Endodermal cell (in vitro differentiated cells): ENCODE data around the gene MAGEC1. TPM values are rescaled to one million over a fixed set of nuclear protein-coding genes. Genes with fewer than 3 reads are reported as not detected.

Source experiments
- DNase-seq: peaks from one replicate; pipeline ENCODE4 v3.0.0-alpha.2; 2017
- H3K27ac ChIP-seq: 2 replicates; pipeline ENCODE4 v1.5.1; 2013; ENCODE audit warnings: mild to moderate bottlenecking, low read depth, low read length, moderate library complexity
- H3K27me3 ChIP-seq: 2 replicates; pipeline ENCODE4 v1.6.1; 2013; ENCODE audit warnings: mild to moderate bottlenecking, low read length, moderate library complexity; ENCODE audit not compliant: insufficient read depth, control insufficient read depth, poor library complexity, severe bottlenecking
- H3K36me3 ChIP-seq: 2 replicates; pipeline ENCODE4 v1.7.0; 2013; ENCODE audit warnings: mild to moderate bottlenecking, low read length, moderate library complexity; ENCODE audit not compliant: control insufficient read depth, insufficient read depth
- H3K4me1 ChIP-seq: one replicate; pipeline ENCODE4 v1.7.0; 2013; ENCODE audit warnings: low read length; ENCODE audit not compliant: control insufficient read depth, insufficient read depth
- H3K4me3 ChIP-seq: 2 replicates; pipeline ENCODE4 v1.5.1; 2013; ENCODE audit warnings: mild to moderate bottlenecking, low read length, moderate library complexity
- H3K9ac ChIP-seq: 2 replicates; pipeline ENCODE4 v1.6.1; 2013; ENCODE audit warnings: mild to moderate bottlenecking, low read length, moderate library complexity; ENCODE audit not compliant: poor library complexity, severe bottlenecking; ENCODE audit errors: extremely low read depth
- H3K9me3 ChIP-seq: 2 replicates; pipeline ENCODE4 v1.6.1; 2013; ENCODE audit warnings: mild to moderate bottlenecking, low read length, moderate library complexity; ENCODE audit not compliant: control insufficient read depth
- H3K27ac Mint-ChIP-seq: 2 replicates; pipeline ENCODE4 v1.8.0; 2020; ENCODE audit warnings: mixed read lengths
- H3K27me3 Mint-ChIP-seq: 2 replicates; pipeline ENCODE4 v1.8.0; 2021; ENCODE audit warnings: mild to moderate bottlenecking, mixed read lengths; ENCODE audit not compliant: insufficient read depth
- H3K36me3 Mint-ChIP-seq: 2 replicates; pipeline ENCODE4 v1.8.0; 2020; ENCODE audit warnings: low read depth, mixed read lengths
- H3K4me1 Mint-ChIP-seq: 2 replicates; pipeline ENCODE4 v1.8.0; 2020; ENCODE audit warnings: mixed read lengths
- H3K4me3 Mint-ChIP-seq: 2 replicates; pipeline ENCODE4 v1.8.0; 2020; ENCODE audit warnings: mild to moderate bottlenecking, moderate library complexity, mixed read lengths
- H3K9me3 Mint-ChIP-seq: 2 replicates; pipeline ENCODE4 v1.8.0; 2020; ENCODE audit warnings: mild to moderate bottlenecking, mixed read lengths
- CTCF ChIP-seq: fragments of 200-600 bp; sonication (generic); conservative IDR thresholded peaks from 2 replicates; pipeline ENCODE4 v1.5.0; 2021; ENCODE audit warnings: antibody characterized with exemption, mild to moderate bottlenecking
- WGBS, 2 experiments: methylation state at CpG; one replicate each; pipeline versions ENCODE4 v1.1.5 to v1.1.7; 2013; ENCODE audit warnings: missing lambda C conversion rate in 2 of 2, mixed read lengths in 1 of 2; ENCODE audit not compliant: insufficient coverage in 1 of 2, insufficient read length in 1 of 2; 5-methylcytosine and 5-hydroxymethylcytosine counted together
- total RNA-seq, 2 donors: library from RNA; stranded (reverse); fragmentation: NEBNext Ultra II Directional in 1 of 2; extraction: Animal tissue kit (Norgen Biotek cat#: 25700) in 1 of 2; gene quantifications; 2 replicates in 1 of 2; 3 replicates in 1 of 2; pipeline ENCODE4 v1.2.1, GENCODE V29; 2021

The MAGEC1 gene
- total RNA-seq, 2 donors from 2014 or later, result not detected

- DNase-seq, result no peak
- no peak overlapping the region for H3K27ac Mint-ChIP-seq
- Histone ChIP-seq H3K4me3 (no peak overlapping the region), H3K27ac (no peak overlapping the region), H3K27me3 (no peaks in the 10 kb centered on the region), H3K9me3 (no peaks in the 10 kb centered on the region), H3K4me1 (no peaks in the 10 kb centered on the region), H3K36me3 (no peaks in the 10 kb centered on the region), H3K9ac (no peak overlapping the region)
- H3K27me3 Mint-ChIP-seq, result no peaks in the 10 kb centered on the region
- no peaks in the 10 kb centered on the region for H3K36me3 Mint-ChIP-seq
- H3K9me3 Mint-ChIP-seq, result peaks cover 34% of the 10 kb centered on the region
- TF ChIP-seq CTCF, result no peak
- H3K4me1 Mint-ChIP-seq, result no peaks in the 10 kb centered on the region
- H3K4me3 Mint-ChIP-seq, result no peak overlapping the region
- WGBS, 2 experiments, result 72 to 100% methylated on average over 1 to 5 of the region's 7 CpGs
These were observed 41.7 kb downstream of the MAGEC1 start for GRCh38 chrX:141945426-141945825.

- DNase-seq, result no peak
- 97% methylated on average over 2 of the region's 3 CpGs; no CpG with 5 or more reads in 1 of the 2 experiments for WGBS, 2 experiments
- H3K27me3 ChIP-seq, result no peaks in the 10 kb centered on the region
- H3K36me3 Mint-ChIP-seq, result no peaks in the 10 kb centered on the region
- no peak for TF ChIP-seq CTCF
- H3K9me3 ChIP-seq, result no peaks in the 10 kb centered on the region
- no peaks in the 10 kb centered on the region for H3K36me3 ChIP-seq
- H3K27me3 Mint-ChIP-seq, result no peaks in the 10 kb centered on the region
- peaks cover 42% of the 10 kb centered on the region for H3K9me3 Mint-ChIP-seq
- H3K27ac Mint-ChIP-seq, result no peak overlapping the region
- H3K4me3 Mint-ChIP-seq, result no peak overlapping the region
- no peaks in the 10 kb centered on the region for H3K4me1 Mint-ChIP-seq
- H3K9ac ChIP-seq, result no peak overlapping the region
- H3K4me1 ChIP-seq, result no peaks in the 10 kb centered on the region
- H3K4me3 ChIP-seq, result no peak overlapping the region
- no peak overlapping the region for H3K27ac ChIP-seq
These were observed 43.7 kb downstream of the MAGEC1 start for GRCh38 chrX:141947350-141947749.

GRCh38 chrX:141952603-141953002, 48.9 kb downstream of the MAGEC1 start:
- Histone ChIP-seq H3K27me3 (no peaks in the 10 kb centered on the region), H3K36me3 (no peaks in the 10 kb centered on the region), H3K9ac (no peak overlapping the region), H3K9me3 (no peaks in the 10 kb centered on the region), H3K27ac (no peak overlapping the region), H3K4me3 (no peak overlapping the region), H3K4me1 (no peaks in the 10 kb centered on the region)
- Mint-ChIP-seq H3K9me3 (peaks cover 41% of the 10 kb centered on the region), H3K4me1 (no peaks in the 10 kb centered on the region), H3K27me3 (no peaks in the 10 kb centered on the region), H3K27ac (no peak overlapping the region), H3K4me3 (no peak overlapping the region), H3K36me3 (no peaks in the 10 kb centered on the region)
- no peak for DNase-seq
- 92% methylated on average over 5 of the region's 5 CpGs; no CpG with 5 or more reads in 1 of the 2 experiments for WGBS, 2 experiments
- no peak for TF ChIP-seq CTCF
